CD4-positive, alpha-beta T cell treated with Interleukin-15 for 1 hour (primary cell): ENCODE data around the gene SETD2.
"Not testable (repeated sequence)": the region's sequence is repeated elsewhere in the genome, so short reads cannot be mapped to it uniquely, and the experiment has no call there.

Experiments used
- DNase-seq: peaks from one replicate; pipeline ENCODE4 v3.0.0-alpha.2; 2020

SETD2 gene

DNA sequence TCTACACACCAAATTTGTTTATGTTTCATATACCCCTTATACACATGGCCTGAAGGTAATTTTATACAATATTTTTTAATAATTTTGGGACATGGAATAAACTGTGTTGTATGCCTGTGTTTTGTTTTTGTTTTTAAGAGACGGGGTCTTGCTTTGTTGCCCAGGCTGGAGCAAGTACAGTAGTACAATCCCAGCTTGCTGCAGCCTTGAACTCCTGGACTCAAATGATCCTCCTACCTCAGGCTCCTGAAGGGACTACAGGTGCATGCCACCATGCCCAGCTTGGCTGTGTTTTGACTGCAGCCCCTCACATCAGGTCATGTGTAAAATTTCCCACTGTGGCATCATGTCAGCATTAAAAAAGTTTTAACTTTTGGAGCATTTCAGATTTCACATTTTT lies 18.6 kb downstream of the SETD2 start:
- no peak for DNase-seq

DNA sequence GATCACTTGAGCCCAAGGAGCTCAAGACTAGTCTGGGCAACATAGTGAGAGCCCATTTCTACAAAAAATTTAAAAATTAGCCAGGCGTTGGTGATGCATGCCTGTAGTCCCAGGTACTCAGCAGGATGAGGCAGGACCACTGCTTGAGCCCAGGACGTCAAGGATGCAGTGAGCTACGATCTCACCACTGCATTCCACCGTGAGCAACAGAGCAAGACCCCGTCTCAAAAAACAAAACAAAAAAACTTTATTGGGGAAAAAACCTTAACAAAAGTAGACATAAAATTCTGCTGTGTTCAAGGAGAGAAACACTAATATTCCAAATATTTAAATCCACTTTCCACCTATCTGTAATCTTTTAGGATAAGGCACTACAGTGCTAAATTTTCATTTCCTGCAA lies 20.8 kb downstream of the SETD2 start:
- DNase-seq = no peak

DNA sequence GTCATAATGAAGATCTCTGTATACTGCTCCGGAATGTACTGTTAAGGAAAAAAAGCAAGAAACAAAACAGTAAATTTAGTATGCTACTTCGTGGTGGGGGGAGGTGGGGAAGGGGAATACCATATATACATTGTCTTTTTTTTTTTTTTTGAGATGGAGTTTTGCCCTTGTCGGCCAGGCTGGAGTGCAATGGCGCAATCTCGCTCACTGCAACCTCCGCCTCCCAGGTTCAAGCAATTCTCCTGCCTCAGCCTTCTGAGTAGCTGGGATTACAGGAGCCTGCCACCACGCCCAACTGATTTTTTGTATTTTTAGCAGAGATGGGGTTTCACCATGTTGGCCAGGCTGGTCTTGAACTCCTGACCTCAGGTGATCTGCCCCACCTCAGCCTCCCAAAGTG lies 21.4 kb downstream of the SETD2 start:
- not testable (repeated sequence) for DNase-seq

- DNase-seq = not testable (repeated sequence)
Observed at GRCh38 chr3:47140973-47141461, 22.9 kb downstream of the SETD2 start.

DNA sequence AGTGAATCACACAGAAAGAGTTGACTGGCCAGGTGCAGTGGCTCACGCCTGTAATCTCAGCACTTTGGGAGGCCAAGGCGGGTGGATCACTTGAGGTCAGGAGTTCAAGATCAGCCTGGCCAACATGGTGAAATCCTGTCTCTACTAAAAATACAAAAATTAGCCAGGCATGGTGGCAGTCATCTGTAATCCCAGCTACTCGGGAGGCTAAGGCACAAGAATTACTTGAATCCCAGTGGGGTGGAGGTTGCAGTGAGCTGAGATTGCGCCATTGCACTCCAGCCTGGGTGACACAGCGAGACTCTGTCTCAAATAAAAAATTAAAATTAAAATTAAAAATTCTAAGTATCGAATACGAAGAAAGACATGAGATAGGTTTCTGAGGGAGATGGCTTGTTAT lies 23.4 kb downstream of the SETD2 start:
- not testable (repeated sequence) for DNase-seq

DNA sequence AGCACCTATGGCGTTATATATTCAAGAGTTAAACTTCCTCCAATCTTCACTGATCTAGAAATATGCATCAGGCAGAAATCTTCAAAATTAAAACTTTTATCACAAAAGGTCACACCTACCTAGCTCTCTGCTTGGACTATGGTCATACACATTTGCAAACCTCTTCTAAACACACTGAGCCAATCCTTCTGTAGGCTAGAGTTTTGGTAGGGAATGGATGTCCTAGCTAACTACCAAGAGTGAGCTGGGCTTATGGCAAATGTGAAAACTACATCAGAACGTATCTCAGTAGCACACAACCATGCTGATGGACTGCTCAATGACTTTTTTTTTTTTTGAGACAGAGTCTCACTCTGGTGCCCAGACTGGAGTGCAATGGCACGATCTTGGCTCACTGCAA lies 29.6 kb downstream of the SETD2 start:
- no peak for DNase-seq

- DNase-seq = no peak
Observed at GRCh38 chr3:47133641-47134040, 30.3 kb downstream of the SETD2 start.

- DNase-seq = no peak
Observed at GRCh38 chr3:47130557-47130956, 33.4 kb downstream of the SETD2 start.

DNA sequence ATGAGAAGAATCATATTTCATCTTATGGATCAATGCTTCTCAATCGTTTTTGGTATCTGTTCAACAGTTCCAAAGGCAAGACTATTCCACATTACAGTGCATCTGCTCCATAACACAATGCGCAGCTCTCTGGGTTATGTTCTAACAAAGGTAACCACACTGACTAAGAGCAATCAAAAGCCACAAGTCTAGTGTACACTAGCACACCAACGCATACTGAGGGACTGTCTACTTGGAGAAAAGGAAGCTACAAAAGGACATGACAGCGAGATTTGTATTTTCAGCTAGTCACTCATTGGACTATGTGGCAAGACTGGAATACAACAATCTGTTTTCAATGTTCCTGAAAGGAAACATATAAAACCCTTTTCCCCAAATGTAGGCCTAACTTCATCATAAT lies 35.8 kb downstream of the SETD2 start:
- no peak for DNase-seq

DNA sequence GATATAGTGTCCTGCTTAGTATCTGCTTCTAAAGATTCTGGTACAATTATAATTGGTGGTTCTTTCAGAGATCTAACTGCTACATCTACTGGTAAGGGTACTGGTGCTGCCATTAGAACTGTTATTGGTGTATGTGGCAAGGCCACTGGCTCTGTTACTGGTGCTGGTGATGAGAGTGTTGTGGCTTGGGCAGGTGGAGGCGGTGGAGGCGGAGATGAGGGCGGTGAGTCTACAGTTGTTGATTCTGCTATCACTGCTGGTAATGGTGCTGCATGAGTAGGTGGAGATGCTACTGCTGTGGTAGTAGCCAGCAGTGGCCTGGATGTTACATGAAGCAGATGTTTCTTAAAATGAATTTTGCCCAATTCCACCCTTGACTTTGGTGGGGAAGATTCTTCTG lies 40.1 kb downstream of the SETD2 start:
- DNase-seq = no peak

- no peak for DNase-seq
Observed at GRCh38 chr3:47121409-47121808, 42.5 kb downstream of the SETD2 start.

DNA sequence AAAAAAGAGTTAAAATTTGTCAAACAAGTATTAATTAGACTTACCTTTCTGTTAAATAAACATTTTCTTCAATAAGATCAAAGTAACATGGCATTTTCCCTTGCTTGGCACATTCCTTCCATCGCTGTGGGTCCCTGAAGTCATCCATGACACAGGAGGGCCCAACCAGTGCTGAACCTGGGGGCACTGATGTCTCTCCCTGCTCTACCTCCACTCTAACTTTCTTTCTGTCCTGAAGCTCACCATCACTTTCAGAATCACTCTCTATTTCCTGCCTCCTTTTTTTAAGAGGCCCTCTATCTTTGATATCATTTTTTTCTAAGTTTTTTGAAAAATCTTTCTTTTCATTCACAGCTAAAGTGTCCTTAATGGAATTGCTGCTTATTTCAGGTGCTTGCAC lies 43.8 kb downstream of the SETD2 start:
- no peak for DNase-seq

DNA sequence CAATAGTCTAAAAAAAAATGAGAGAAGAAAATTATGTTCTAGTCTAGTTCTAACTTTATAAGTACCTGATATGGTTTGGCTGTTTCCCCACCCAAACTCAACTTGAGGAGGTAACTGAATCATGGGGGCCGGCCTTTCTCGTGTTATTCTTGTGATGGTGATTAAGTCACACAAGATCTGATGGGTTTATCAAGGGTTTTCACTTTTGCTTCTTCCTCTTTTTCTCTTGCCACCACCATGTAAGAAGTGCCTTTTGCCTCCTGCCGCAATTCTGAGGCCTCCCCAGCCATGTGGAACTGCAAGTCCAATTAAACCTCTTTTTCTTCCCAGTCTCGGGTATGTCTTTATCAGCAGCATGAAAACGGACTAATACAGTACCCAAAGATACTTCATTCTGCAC lies 44.5 kb downstream of the SETD2 start:
- not testable (repeated sequence) for DNase-seq

- DNase-seq = no peak
Observed at GRCh38 chr3:47117807-47118364, 46.0 kb downstream of the SETD2 start.

DNA sequence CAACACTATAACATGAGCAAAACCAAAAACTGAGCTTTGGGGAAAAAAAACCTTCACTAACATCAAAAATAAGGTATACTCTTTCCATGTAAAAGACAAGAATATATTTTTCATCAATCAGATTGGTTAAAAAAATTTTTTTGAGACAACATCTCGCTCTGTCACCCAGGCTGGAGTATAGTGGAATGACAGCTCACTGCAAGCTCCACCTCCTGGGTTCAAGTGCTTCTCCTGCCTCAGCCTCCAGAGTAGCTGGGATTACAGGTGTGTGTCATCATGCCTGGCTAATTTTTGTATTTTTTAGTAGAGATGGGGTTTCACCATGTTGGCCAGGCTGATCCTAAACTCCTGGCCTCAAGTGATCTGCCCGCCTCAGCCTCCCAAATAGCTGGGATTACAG lies 48.4 kb downstream of the SETD2 start:
- not testable (repeated sequence) for DNase-seq

- no peak for DNase-seq
Observed at GRCh38 chr3:47113669-47114365, 50.1 kb downstream of the SETD2 start.

GRCh38 chr3:47112997-47113396 lies 50.9 kb downstream of the SETD2 start:
- DNase-seq = no peak

DNA sequence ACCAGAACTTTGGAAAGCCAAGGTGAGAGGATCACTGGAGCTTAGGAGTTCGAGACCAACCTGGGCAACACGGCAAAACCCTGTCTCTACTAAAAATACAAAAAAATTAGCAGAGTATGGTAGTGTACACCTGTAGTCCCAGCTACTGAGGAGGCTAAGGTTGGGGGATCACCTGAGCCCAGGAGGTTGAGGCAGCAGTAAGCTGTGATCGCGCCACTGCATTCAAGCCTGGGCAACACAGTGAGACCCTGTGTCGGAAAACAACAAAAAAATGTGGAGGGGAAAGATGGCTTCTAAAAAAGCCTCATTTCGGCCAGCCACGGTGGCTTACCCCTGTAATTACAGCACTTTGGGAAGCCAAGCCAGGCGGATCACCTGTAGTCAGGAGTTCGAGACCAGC lies 54.5 kb downstream of the SETD2 start:
- no peak for DNase-seq

DNA sequence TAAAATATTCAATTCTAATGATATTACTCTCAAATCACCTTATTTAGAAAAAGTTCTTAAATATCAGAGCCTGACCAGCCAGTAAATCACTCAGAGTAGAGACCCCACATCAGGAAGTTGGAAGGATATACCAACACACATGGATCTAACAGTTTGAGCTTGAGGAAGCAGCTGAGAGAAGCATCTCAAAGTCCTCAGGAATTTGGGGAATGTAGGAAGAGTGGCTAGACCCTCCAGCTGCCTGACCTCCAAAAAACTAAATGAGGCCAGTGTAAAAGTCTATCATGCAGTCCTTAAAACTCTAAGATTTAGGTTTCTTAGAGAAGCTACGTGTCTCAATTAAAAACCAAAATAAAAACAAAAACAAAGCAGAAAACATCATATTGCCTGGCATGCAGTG lies 55.4 kb downstream of the SETD2 start:
- no peak for DNase-seq

- DNase-seq = no peak
Observed at GRCh38 chr3:47104259-47104658, 59.7 kb downstream of the SETD2 start.

DNA sequence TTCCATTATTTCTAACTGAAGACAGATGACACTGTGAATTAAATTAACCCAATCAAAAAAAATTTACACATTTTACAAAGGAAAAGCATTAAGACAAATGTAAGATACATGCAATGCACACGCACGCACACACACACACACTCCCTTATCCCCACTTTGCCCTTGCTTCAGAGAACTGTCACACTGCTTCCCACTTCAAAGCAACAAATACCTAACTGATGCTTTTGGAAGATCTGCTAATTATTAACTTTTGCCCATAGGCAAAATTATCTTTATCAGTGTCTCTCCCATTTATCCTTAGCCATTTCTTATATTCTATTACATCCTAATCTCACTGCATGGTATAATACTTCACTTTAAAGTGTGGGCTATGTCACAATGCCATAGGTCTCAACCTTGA lies 60.3 kb downstream of the SETD2 start:
- no peak for DNase-seq

- no peak for DNase-seq
Observed at GRCh38 chr3:47102081-47102600, 61.8 kb downstream of the SETD2 start.

GRCh38 chr3:47098910-47099309 lies 65.0 kb downstream of the SETD2 start:
- DNase-seq = no peak

DNA sequence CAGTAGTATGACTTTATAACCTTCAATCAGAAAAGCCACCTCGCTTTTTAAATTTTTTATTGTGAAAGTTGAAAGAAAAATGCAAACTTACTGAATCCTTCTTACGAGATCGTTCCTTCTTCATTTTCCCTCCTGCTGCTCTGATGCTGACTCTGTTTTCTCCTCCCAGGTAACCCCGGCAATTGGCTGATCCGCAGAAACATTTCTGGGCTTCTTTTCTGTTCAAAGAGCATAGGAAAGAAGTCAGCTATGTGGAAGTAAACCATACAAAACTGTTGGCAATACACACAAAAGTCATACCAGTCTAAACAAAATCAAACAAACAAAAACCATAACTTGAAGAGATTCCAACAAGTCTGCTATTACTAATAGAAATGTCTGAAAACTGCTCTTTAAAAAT lies 66.0 kb downstream of the SETD2 start:
- no peak for DNase-seq

GRCh38 chr3:47096959-47097358 lies 67.0 kb downstream of the SETD2 start:
- no peak for DNase-seq
